ENCODE results near the gene GREB1.

GRCh38 chr2:11534746-11535484 lies 1.1 kb downstream of the GREB1 start:
- TF ChIP-seq CTCF (IDR thresholded peaks at IDR 0.05) (no peak), EP300 (IDR thresholded peaks at IDR 0.05) (no peak)

All from upper lobe of left lung (tissue), 4 donors.